C4-2B (cell line): ENCODE measurements around the gene KLK5.

ENCODE experiments used
- CTCF ChIP-seq: fragments of 450-650 bp; conservative IDR thresholded peaks from 2 replicates; pipeline ENCODE4 v1.5.1; 2017; ENCODE audit warnings: mild to moderate bottlenecking
- ZFX ChIP-seq: fragments of 450-650 bp; IDR thresholded peaks from 2 replicates; pipeline ENCODE4 v1.6.1; 2017

GRCh38 chr19:50902640-50903039 is 50.2 kb downstream of the KLK5 start:
- no peak for TF ChIP-seq CTCF
- TF ChIP-seq ZFX: no peak
